Transverse colon (tissue), 4 donors: ENCODE data around the gene EPB41L1. TPM values are rescaled to one million over a fixed set of nuclear protein-coding genes. Genes with fewer than 3 reads are reported as not detected.

Experiments
- DNase-seq: peaks from one replicate; pipeline ENCODE4 v3.0.0-alpha.2; 2019
- H3K27ac ChIP-seq, 4 donors: fragments of 200-600 bp; sonication (generic); 2 replicates each; pipeline ENCODE4 v1.5.1; 2016 to 2018; ENCODE audit warnings: inconsistent platforms in 4 of 4
- H3K27me3 ChIP-seq: fragments of 200-600 bp; sonication (generic); 2 replicates; pipeline ENCODE4 v1.5.1; 2017; ENCODE audit warnings: inconsistent platforms
- H3K36me3 ChIP-seq, 4 donors: fragments of 200-600 bp; sonication (generic); 2 replicates each; pipeline ENCODE4 v1.5.1; 2017 to 2019; ENCODE audit warnings: inconsistent platforms in 4 of 4
- H3K4me1 ChIP-seq, 4 donors: fragments of 200-600 bp; sonication (generic); 2 replicates each; pipeline ENCODE4 v1.5.1; 2017 to 2020; ENCODE audit warnings: inconsistent platforms in 4 of 4
- H3K4me3 ChIP-seq, 4 donors: fragments of 200-600 bp; sonication (generic); 1 replicate in 1 of 4; 2 replicates in 3 of 4; pipeline versions ENCODE4 v1.5.1 to v1.6.1; 2017 to 2019; ENCODE audit warnings: inconsistent platforms in 4 of 4
- H3K9me3 ChIP-seq, 2 donors: fragments of 200-600 bp; sonication (generic); 2 replicates each; pipeline ENCODE4 v1.5.1; 2017 to 2019; ENCODE audit warnings: inconsistent platforms in 2 of 2
- CTCF ChIP-seq, 5 experiments: fragments of 200-600 bp in 3 of 5; fragments of 450-650 bp in 2 of 5; sonication (generic) in 3 of 5; IDR thresholded peaks; 1 replicate in 2 of 5; 2 replicates in 3 of 5; pipeline ENCODE4 v1.5.1; 2016 to 2017; ENCODE audit warnings: antibody characterized with exemption in 5 of 5, inconsistent platforms in 3 of 5, mild to moderate bottlenecking in 2 of 5, moderate library complexity in 1 of 5
- EP300 ChIP-seq: sonication (generic); formaldehyde crosslinking; IDR thresholded peaks from one replicate; pipeline ENCODE4 v1.6.1; 2017; ENCODE audit warnings: antibody characterized with exemption, low read depth
- POLR2A ChIP-seq: fragments of 450-650 bp; IDR thresholded peaks from one replicate; pipeline ENCODE4 v1.6.1; 2016; ENCODE audit warnings: antibody characterized with exemption, mild to moderate bottlenecking, moderate library complexity
- POLR2AphosphoS5 ChIP-seq, 3 donors: sonication (generic); formaldehyde crosslinking; IDR thresholded peaks; one replicate each; pipeline ENCODE4 v1.6.1; 2016; ENCODE audit warnings: antibody characterized with exemption in 3 of 3
- WGBS, 2 donors: methylation state at CpG; one replicate each; pipeline ENCODE4 v1.1.5; 2018; ENCODE audit warnings: low coverage in 1 of 2; 5-methylcytosine and 5-hydroxymethylcytosine counted together
- in situ Hi-C, 4 donors: fragments of 200-750 bp; cut with MboI; loops; one replicate each; pipeline versions ENCODE4 v1.15.0 to v1.15.1; 2017; ENCODE audit warnings: low sequenced_read_pairs in 3 of 4, low pct_ligation_motif_present in 1 of 4, low pct_unique_long_range_greater_than_20kb in 1 of 4
- intact Hi-C: fragments of 100-400 bp; cut with DNase I; formaldehyde crosslinking; loops from one replicate; pipeline ENCODE4 v1.15.1; 2023; ENCODE audit warnings: low total_unique reads
- total RNA-seq, 4 donors: library from RNA; depleted of rRNA; stranded (reverse); fragments of >200 nt; gene quantifications; one replicate each; pipeline ENCODE4 v1.1.0, GENCODE V29; 2016

Gene EPB41L1
- total RNA-seq, 4 donors from 2014 or later = 36.4 to 167 (median 79.4) TPM

DNA sequence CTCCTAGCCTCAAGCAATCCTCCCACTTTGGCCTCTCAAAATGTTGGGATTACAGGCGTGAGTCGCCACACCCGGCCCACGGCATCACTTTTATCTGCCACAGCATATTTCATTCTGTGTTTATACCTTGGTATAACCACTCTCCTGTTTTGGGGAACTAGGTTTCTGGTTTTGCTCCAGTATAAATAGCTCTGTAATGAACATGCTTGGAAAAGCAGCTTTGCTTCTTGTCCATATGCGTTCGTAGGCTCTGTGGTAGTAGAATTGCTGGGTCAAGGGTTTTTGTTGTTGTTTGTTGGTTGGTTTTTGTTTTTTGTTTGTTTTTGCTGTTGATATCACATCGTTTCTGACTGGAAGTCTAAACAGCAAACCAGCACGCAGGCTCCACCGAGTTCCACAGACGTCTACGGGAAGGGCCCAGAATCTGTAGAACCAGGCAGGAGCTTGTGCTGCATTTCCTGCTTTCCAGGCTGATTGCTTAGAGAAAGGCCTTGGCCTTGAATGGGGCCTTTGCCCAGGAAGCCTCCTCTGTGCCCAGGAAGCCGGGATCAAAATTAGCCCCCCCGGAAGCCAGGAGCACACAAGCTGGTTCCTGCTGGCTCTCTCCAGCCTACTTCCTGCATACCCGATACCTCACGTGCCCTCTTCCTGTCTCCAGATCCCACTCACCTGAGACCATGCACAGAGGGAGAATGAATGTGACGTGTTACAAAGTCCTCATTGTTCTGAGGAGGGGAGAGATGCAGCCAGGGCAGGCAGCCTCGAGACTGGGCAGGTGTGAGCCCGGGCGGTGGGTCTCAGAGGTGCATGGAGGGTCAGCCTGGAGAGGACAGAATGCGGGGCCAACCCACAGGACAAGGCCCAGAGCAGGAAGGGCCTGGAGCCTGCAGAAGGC lies 116.5 kb downstream of the EPB41L1 start:
- in situ Hi-C loops (no loop called here), intact Hi-C loops (no loop called here)
- DNase-seq = no peak
- Histone ChIP-seq H3K27ac (no peak overlapping the region), H3K9me3 (no peaks in the 10 kb centered on the region), H3K4me3 (no peak overlapping the region), H3K27me3 (peaks cover 16% of the 10 kb centered on the region), H3K36me3 (no peaks in the 10 kb centered on the region), H3K4me1 (no peaks in the 10 kb centered on the region)
- TF ChIP-seq POLR2A (no peak), EP300 (no peak), CTCF (IDR thresholded peaks at IDR 0.05) (no peak), POLR2AphosphoS5 (IDR thresholded peaks at IDR 0.05) (no peak)
- WGBS, 2 donors = 79 to 95% methylated on average over 7 to 20 of the region's 20 CpGs

DNA sequence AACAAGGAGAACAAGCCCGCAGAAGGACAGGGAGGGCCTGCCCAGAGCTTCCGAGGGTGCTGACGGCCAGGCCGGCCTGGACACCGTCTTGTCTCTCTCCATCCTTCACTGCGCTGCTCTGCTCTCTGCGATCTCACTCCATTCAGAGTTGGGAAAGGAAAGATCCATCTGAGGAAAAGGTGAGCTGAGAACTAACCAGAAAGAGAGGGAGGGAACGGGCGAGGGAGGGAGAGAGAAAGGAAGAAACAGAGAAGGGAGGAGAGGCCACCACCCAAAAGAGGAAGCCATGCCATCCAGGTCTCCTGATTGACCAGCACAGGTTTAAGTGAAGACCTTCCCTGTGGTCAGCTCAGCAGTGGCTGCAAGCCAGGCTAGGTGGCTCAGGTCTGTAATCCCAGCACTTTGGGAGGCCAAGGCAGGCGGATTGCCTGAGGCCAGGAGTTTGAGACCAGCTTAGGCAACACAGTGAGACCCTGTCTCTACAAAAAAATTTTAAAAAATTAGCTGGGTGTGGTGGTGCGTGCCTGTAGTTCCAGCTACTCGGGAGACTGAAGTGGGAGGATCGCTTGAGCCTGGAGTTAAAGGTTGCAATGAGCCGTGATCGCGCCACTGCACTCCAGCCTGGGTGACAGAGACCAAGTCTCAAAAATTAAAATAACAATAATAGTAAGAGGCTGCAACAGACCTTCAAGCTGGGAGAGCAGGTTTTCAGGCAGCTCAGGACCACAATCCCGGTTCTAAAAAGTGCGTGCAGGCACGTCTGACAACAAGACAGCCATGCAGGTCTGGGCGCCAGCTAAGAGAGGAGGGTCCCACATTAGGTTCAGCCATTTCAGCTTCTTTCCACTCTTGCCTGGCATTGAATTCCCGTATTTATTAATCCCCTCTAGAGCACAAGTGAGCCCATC lies 117.4 kb downstream of the EPB41L1 start:
- WGBS, 2 donors = 85 to 87% methylated on average over 11 to 21 of the region's 21 CpGs
- no peak for TF ChIP-seq EP300
- no peak for TF ChIP-seq CTCF (IDR thresholded peaks at IDR 0.05)
- no peak for TF ChIP-seq POLR2A
- TF ChIP-seq POLR2AphosphoS5 (IDR thresholded peaks at IDR 0.05) = no peak

GRCh38 chr20:36272547-36273220 lies 118.1 kb downstream of the EPB41L1 start:
- peaks cover 16% of the 10 kb centered on the region for H3K27me3 ChIP-seq
- H3K4me1 ChIP-seq = no peaks in the 10 kb centered on the region
- WGBS, 2 donors = 77 to 98% methylated on average over 8 to 12 of the region's 12 CpGs
- no peak overlapping the region for H3K27ac ChIP-seq
- intact Hi-C loops = no loop called here
- H3K4me3 ChIP-seq = no peak overlapping the region
- DNase-seq = no peak
- no peaks in the 10 kb centered on the region for H3K36me3 ChIP-seq
- H3K9me3 ChIP-seq = no peaks in the 10 kb centered on the region
- in situ Hi-C loops = no loop called here
- TF ChIP-seq POLR2AphosphoS5 (IDR thresholded peaks at IDR 0.05) = no peak
- TF ChIP-seq POLR2A = no peak
- no peak for TF ChIP-seq CTCF (IDR thresholded peaks at IDR 0.05)
- no peak for TF ChIP-seq EP300

More for the DNA sequence above, 117.4 kb downstream of the EPB41L1 start:
- peaks cover 16% of the 10 kb centered on the region for H3K27me3 ChIP-seq
- DNase-seq = no peak
- H3K4me1 ChIP-seq = no peaks in the 10 kb centered on the region
- in situ Hi-C loops = no loop called here
- H3K4me3 ChIP-seq = no peak overlapping the region
- intact Hi-C loops = no loop called here
- H3K36me3 ChIP-seq = no peaks in the 10 kb centered on the region
- H3K27ac ChIP-seq = no peak overlapping the region
- no peaks in the 10 kb centered on the region for H3K9me3 ChIP-seq
